ENCODE data around the gene GASK1A.
"Not testable (repeated sequence)": the region's sequence is repeated elsewhere in the genome, so short reads cannot be mapped to it uniquely, and the experiment has no call there.

GASK1A gene

GRCh38 chr3:43061101-43061895 lies 82.2 kb downstream of the GASK1A start:
- H3K4me3 Mint-ChIP-seq = no peak overlapping the region
- H3K9me3 Mint-ChIP-seq = no peaks in the 10 kb centered on the region
- H3K27ac Mint-ChIP-seq = no peak overlapping the region
- no peak for ATAC-seq (ENCODE audit: low read depth)
- no peaks in the 10 kb centered on the region for H3K4me1 Mint-ChIP-seq
- H3K27me3 Mint-ChIP-seq = peaks cover 2% of the 10 kb centered on the region
- peaks cover 2% of the 10 kb centered on the region for H3K36me3 Mint-ChIP-seq
- no peak for DNase-seq (ENCODE audit: low spot score in 2 of 2)

DNA sequence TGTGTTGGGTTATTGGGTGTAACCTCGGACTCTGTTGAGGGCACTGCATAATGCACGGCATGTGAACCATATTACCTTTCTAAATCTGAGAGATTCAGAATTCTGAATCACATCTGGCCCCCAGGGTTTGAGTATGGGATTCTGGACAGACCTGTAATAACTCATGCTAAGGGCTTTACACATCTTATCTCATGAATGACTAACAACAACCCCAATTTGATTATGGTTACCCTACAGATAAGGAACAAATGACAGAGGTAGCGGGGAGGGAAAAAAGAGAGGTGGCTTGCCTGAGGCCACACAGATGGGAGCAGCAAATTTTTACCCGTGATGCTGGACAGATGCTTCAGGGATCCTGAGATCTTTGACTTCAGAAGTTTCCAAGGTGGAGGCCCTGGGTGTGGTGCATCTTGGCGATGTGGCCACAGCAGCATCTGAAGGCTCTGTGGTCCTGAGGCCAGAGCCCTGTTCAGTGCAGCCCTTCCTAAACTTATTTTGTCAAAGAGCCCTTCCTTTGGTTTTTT lies 83.0 kb downstream of the GASK1A start:
- no peaks in the 10 kb centered on the region for H3K9me3 Mint-ChIP-seq

GRCh38 chr3:43062564-43063040 lies 83.5 kb downstream of the GASK1A start:
- Mint-ChIP-seq H3K36me3 (peaks cover 2% of the 10 kb centered on the region), H3K4me3 (no peak overlapping the region), H3K4me1 (no peaks in the 10 kb centered on the region), H3K27ac (no peak overlapping the region), H3K9me3 (no peaks in the 10 kb centered on the region), H3K27me3 (peaks cover 2% of the 10 kb centered on the region)
- DNase-seq (ENCODE audit: low spot score in 2 of 2) (no peak), ATAC-seq (ENCODE audit: low read depth) (no peak)

More for the DNA sequence above, 83.0 kb downstream of the GASK1A start:
- peaks cover 2% of the 10 kb centered on the region for H3K36me3 Mint-ChIP-seq
- no peak for DNase-seq (ENCODE audit: low spot score in 2 of 2)
- ATAC-seq (ENCODE audit: low read depth) = no peak
- peaks cover 2% of the 10 kb centered on the region for H3K27me3 Mint-ChIP-seq
- H3K4me3 Mint-ChIP-seq = no peak overlapping the region
- H3K4me1 Mint-ChIP-seq = no peaks in the 10 kb centered on the region
- H3K27ac Mint-ChIP-seq = no peak overlapping the region

DNA sequence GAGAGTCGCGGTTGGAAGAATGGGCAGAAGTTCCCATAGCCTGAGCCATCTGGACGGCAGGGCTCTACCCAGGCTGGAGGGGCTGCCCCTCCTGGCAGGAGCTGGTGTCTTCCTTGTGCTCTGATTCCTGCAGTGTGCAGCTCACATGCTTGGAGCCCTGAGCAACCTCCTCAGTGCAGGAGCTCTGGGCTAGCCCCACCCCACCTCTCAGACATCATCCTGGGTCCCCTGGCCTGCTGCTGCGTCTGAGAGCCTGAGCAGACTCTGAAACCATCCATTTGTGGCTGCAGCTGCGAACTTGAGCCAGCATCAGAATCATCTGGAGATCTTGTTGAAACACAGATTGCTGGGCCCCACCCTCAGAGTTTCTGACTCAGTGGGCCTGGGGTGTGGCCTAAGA lies 84.0 kb downstream of the GASK1A start:
- Mint-ChIP-seq H3K27me3 (peaks cover 2% of the 10 kb centered on the region), H3K27ac (no peak overlapping the region)

GRCh38 chr3:43070670-43071069 lies 91.6 kb downstream of the GASK1A start:
- H3K4me3 Mint-ChIP-seq; DNase-seq (ENCODE audit: low spot score in 2 of 2); H3K27ac Mint-ChIP-seq; ATAC-seq (ENCODE audit: low read depth); H3K27me3 Mint-ChIP-seq; H3K36me3 Mint-ChIP-seq; H3K4me1 Mint-ChIP-seq; H3K9me3 Mint-ChIP-seq: not testable (repeated sequence)

More for the DNA sequence above, 84.0 kb downstream of the GASK1A start:
- Mint-ChIP-seq H3K4me3 (no peak overlapping the region), H3K9me3 (no peaks in the 10 kb centered on the region), H3K4me1 (no peaks in the 10 kb centered on the region), H3K36me3 (peaks cover 2% of the 10 kb centered on the region)
- ATAC-seq (ENCODE audit: low read depth) = no peak
- no peak for DNase-seq (ENCODE audit: low spot score in 2 of 2)

DNA sequence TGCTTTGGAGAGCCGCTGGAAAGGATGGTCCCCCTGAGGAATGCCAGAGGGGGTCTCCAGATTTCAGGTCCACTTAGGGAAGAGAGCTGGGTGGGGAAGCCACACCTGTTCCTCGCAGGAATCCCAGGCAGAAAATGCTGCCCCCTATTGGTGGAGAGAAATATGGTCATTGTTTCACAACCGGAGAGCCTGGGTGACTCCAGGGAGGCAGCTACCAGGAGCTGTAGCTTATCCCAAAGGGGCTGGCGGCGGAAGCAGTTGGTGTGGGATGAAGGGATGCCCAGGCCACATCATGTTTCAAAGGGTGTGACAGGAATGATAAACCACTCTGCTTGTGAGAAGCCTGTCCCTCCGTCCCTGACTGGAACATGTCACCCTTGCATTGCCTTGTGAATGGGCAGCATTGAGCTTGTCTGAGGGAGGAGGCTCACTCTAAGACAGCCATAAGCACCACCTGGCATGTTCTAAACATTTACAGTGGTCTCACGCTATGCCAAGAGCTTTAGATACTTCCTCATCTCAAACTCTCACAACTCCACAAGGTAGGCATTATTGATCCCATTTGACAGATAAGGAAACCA lies 92.3 kb downstream of the GASK1A start:
- Mint-ChIP-seq H3K27me3 (peaks cover 4% of the 10 kb centered on the region), H3K27ac (no peak overlapping the region), H3K9me3 (no peaks in the 10 kb centered on the region), H3K4me3 (no peak overlapping the region), H3K4me1 (no peaks in the 10 kb centered on the region), H3K36me3 (no peaks in the 10 kb centered on the region)
- ATAC-seq (ENCODE audit: low read depth) (no peak), DNase-seq (ENCODE audit: low spot score in 2 of 2) (peak in 1 of 2 donors; percentile 4)

GRCh38 chr3:43072361-43072760 lies 93.2 kb downstream of the GASK1A start:
- H3K9me3 Mint-ChIP-seq = no peaks in the 10 kb centered on the region
- H3K27me3 Mint-ChIP-seq = peaks cover 4% of the 10 kb centered on the region
- peak in 1 of 2 donors; percentile 4 for DNase-seq (ENCODE audit: low spot score in 2 of 2)
- H3K36me3 Mint-ChIP-seq = no peaks in the 10 kb centered on the region
- no peaks in the 10 kb centered on the region for H3K4me1 Mint-ChIP-seq
- ATAC-seq (ENCODE audit: low read depth) = no peak
- H3K27ac Mint-ChIP-seq = no peak overlapping the region
- H3K4me3 Mint-ChIP-seq = no peak overlapping the region

- no peaks in the 10 kb centered on the region for H3K9me3 Mint-ChIP-seq
- ATAC-seq (ENCODE audit: low read depth) (no peak), DNase-seq (ENCODE audit: low spot score in 2 of 2) (no peak)
- H3K27ac Mint-ChIP-seq = no peak overlapping the region
- H3K4me3 Mint-ChIP-seq = no peak overlapping the region
- peaks cover 4% of the 10 kb centered on the region for H3K27me3 Mint-ChIP-seq
- no peaks in the 10 kb centered on the region for H3K4me1 Mint-ChIP-seq
- peaks cover under 1% of the 10 kb centered on the region for H3K36me3 Mint-ChIP-seq
These were observed 94.2 kb downstream of the GASK1A start for GRCh38 chr3:43073116-43073835.

DNA sequence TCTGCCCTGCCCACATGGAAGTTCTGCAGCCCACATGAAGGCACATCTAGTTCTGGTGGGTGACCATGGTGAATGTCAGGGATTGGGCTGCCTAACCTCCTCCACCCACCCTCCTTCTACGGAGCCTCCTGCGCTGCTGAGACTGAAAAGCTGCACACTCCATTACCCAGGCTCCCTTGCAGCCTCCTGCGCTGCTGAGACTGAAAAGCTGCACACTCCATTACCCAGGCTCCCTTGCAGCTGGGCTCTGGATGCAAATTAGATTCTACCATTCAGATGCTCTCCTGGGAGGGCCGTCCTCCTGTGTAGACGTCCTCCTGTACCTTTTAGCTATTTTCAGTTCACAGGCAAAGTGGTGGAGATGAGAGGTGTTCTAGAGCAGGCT lies 94.7 kb downstream of the GASK1A start:
- Mint-ChIP-seq H3K9me3 (no peaks in the 10 kb centered on the region), H3K27me3 (peaks cover 4% of the 10 kb centered on the region), H3K27ac (no peak overlapping the region), H3K36me3 (peaks cover 1% of the 10 kb centered on the region), H3K4me1 (no peaks in the 10 kb centered on the region), H3K4me3 (no peak overlapping the region)
- peak; percentile 37 for ATAC-seq (ENCODE audit: low read depth)
- no peak for DNase-seq (ENCODE audit: low spot score in 2 of 2)

- peaks cover 4% of the 10 kb centered on the region for H3K27me3 Mint-ChIP-seq
- H3K9me3 Mint-ChIP-seq = no peaks in the 10 kb centered on the region
- DNase-seq (ENCODE audit: low spot score in 2 of 2) = no peak
- no peak for ATAC-seq (ENCODE audit: low read depth)
- H3K4me3 Mint-ChIP-seq = no peak overlapping the region
- H3K27ac Mint-ChIP-seq = no peak overlapping the region
- H3K36me3 Mint-ChIP-seq = peaks cover 1% of the 10 kb centered on the region
- no peaks in the 10 kb centered on the region for H3K4me1 Mint-ChIP-seq
These were observed 95.4 kb downstream of the GASK1A start for GRCh38 chr3:43074482-43074881.

GRCh38 chr3:43074901-43075689 lies 96.0 kb downstream of the GASK1A start:
- Mint-ChIP-seq H3K9me3 (no peaks in the 10 kb centered on the region), H3K4me1 (no peaks in the 10 kb centered on the region), H3K4me3 (no peak overlapping the region), H3K27me3 (peaks cover 4% of the 10 kb centered on the region), H3K36me3 (peaks cover 7% of the 10 kb centered on the region), H3K27ac (no peak overlapping the region)
- ATAC-seq (ENCODE audit: low read depth) (no peak), DNase-seq (ENCODE audit: low spot score in 2 of 2) (no peak)

DNA sequence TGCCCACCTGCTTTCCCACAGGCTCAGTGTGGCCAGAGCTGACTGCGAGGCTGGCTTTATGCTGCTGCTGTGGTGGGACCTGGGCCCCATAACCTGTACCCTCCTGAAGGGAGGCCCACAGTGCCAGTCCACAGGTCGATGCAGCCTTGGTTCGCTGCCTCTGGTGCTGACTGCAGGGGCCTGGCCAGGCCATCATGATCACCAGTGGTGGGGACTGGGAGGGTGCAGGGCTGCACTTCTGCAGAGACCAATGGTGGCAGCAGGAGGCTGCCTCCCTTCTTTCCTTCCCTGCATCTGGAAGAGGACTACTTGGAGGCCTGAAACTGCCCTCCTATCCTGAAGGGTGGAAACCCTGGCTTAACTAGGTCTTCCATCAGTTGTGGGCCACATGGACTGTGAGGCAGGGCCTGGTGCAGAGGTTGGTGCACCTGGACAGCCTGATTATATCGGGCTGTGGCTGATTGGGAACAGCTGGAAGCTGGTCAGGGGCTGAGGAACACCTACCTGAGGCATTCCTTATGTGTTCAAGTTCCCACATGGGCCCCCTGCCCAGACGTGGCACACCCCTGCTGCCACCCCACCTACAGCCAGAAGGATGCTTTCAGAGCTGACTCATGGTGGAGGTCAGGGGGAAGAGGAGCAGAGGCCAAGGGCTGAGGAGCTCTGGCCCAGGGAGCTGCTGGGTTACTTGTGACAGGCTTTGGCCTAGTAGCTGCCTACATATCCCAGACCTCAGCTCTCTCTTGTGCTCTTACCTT lies 97.0 kb downstream of the GASK1A start:
- no peak for ATAC-seq (ENCODE audit: low read depth)
- no peak for DNase-seq (ENCODE audit: low spot score in 2 of 2)
- Mint-ChIP-seq H3K27me3 (peaks cover 4% of the 10 kb centered on the region), H3K4me1 (no peaks in the 10 kb centered on the region), H3K36me3 (peaks cover 16% of the 10 kb centered on the region), H3K27ac (no peak overlapping the region), H3K4me3 (no peak overlapping the region), H3K9me3 (no peaks in the 10 kb centered on the region)

GRCh38 chr3:43076857-43077256 lies 97.7 kb downstream of the GASK1A start:
- Mint-ChIP-seq H3K27me3 (peaks cover 4% of the 10 kb centered on the region), H3K9me3 (no peaks in the 10 kb centered on the region), H3K27ac (no peak overlapping the region), H3K36me3 (peaks cover 19% of the 10 kb centered on the region), H3K4me1 (no peaks in the 10 kb centered on the region), H3K4me3 (no peak overlapping the region)
- ATAC-seq (ENCODE audit: low read depth) = no peak
- DNase-seq (ENCODE audit: low spot score in 2 of 2) = no peak

All from memory B cell (primary cell).